Measurements from ENCODE around the gene MASP1. TPM values are rescaled to one million over a fixed set of nuclear protein-coding genes. Genes with fewer than 3 reads are reported as not detected.

Gene MASP1
- total RNA-seq, 1 experiment from 2014 or later, result not detected

GRCh38 chr3:187327845-187328244 is 36.3 kb upstream of the MASP1 start:
- H3K79me2 ChIP-seq (ENCODE audit: insufficient read depth, low read length), result no peaks in the 10 kb centered on the region
- ChIA-PET RAD21 (ENCODE audit: low non-redundant PET in 1 of 2, low total read pairs in 2 of 2, uncharacterized antibody in 2 of 2, unreplicated experiment in 2 of 2) (no interaction called here), CTCF (interaction anchor here (1.0 to 2.6 kb wide), 2 partner anchors 9 to 352 kb away, joined by 4 to 8 read pairs; no protein-coding TSS in a partner anchor), POLR2A (no interaction called here)
- H3K9me2 ChIP-seq (ENCODE audit: insufficient read depth), result no peaks in the 10 kb centered on the region
- ATAC-seq (no peak), DNase-seq (ENCODE audit: low read depth, low spot score) (no peak)
- H2AFZ ChIP-seq (ENCODE audit: low read depth, low read length, poor library complexity, severe bottlenecking), result no peak overlapping the region
- no TSS peak for BruUV-seq (replicated peaks)
- H3K4me1 ChIP-seq (ENCODE audit: control insufficient read depth in 1 of 2, insufficient read depth in 2 of 2, low read length in 2 of 2), result no peaks in the 10 kb centered on the region
- no peak overlapping the region for H3K27ac ChIP-seq (ENCODE audit: low read depth, low read length)
- H4K20me1 ChIP-seq (ENCODE audit: insufficient read depth), result no peaks in the 10 kb centered on the region
- TF ChIP-seq POLR2AphosphoS5 (IDR thresholded peaks at IDR 0.05; ENCODE audit: low read depth, low read length) (no peak), CBX3 (IDR thresholded peaks at IDR 0.05; ENCODE audit: low read depth) (no peak), SRF (IDR thresholded peaks at IDR 0.05; ENCODE audit: low read depth) (no peak), EGR1 (IDR thresholded peaks at IDR 0.05; ENCODE audit: low read depth) (no peak), ZFX (IDR thresholded peaks at IDR 0.05) (no peak), ELF1 (IDR thresholded peaks at IDR 0.05; ENCODE audit: borderline replicate concordance, low read depth) (no peak), MAX (IDR thresholded peaks at IDR 0.05) (no peak), TCF7L2 (IDR thresholded peaks at IDR 0.05; ENCODE audit: borderline replicate concordance, extremely low read depth, insufficient read depth, insufficient read length) (no peak), ATF3 (IDR thresholded peaks at IDR 0.05) (no peak), ZNF274 (IDR thresholded peaks at IDR 0.05; ENCODE audit: low read depth, low read length) (no peak), YY1 (IDR thresholded peaks at IDR 0.05; ENCODE audit: extremely low read depth, insufficient replicate concordance, low read depth, low read length) (no peak), RAD21 (IDR thresholded peaks at IDR 0.05; ENCODE audit: low read depth) (no peak), CEBPB (IDR thresholded peaks at IDR 0.05; ENCODE audit: low read depth) (no peak), JUND (IDR thresholded peaks at IDR 0.05) (no peak), EZH2 (IDR thresholded peaks at IDR 0.05) (no peak), SP1 (IDR thresholded peaks at IDR 0.05; ENCODE audit: low read depth) (no peak), SIN3A (IDR thresholded peaks at IDR 0.05; ENCODE audit: low read depth) (no peak), FOSL1 (IDR thresholded peaks at IDR 0.05; ENCODE audit: low read depth) (no peak), REST (IDR thresholded peaks at IDR 0.05; ENCODE audit: low read depth) (no peak)
- no peak overlapping the region for H3K4me2 ChIP-seq (ENCODE audit: low read length)
- peaks cover 47% of the 10 kb centered on the region for H3K27me3 ChIP-seq (ENCODE audit: insufficient read depth, low read length)
- H3K4me3 ChIP-seq (replicated peaks in 1 of 2; ENCODE audit: low read depth in 1 of 2, low read length in 2 of 2), result no peak overlapping the region
- intact Hi-C loops (cut with micrococcal nuclease), result no loop called here
- H3K9me3 ChIP-seq (ENCODE audit: control insufficient read depth in 1 of 2, insufficient read depth in 1 of 2, low read depth in 1 of 2, low read length in 2 of 2), result no peaks in the 10 kb centered on the region
- H3K9ac ChIP-seq (ENCODE audit: low read length), result no peak overlapping the region
- no peaks in the 10 kb centered on the region for H3K36me3 ChIP-seq (ENCODE audit: control insufficient read depth in 1 of 2, insufficient read depth in 2 of 2, low read length in 2 of 2)
